Natural killer cell (primary cell): ENCODE measurements around the gene PET100. TPM values are rescaled to one million over a fixed set of nuclear protein-coding genes. Genes with fewer than 3 reads are reported as not detected.

Source experiments
- ATAC-seq, 3 donors: fragments of 150-1000 bp in 2 of 3; fragments of 200-7000 bp in 1 of 3; cut with Tn5 transposase; 1 replicate in 1 of 3; 2 replicates in 2 of 3; pipeline ENCODE4 v1.10.0; 2021; ENCODE audit warnings: mild to moderate bottlenecking in 2 of 3, moderate library complexity in 2 of 3
- DNase-seq, 2 donors: peaks; one replicate each; pipeline versions ENCODE4 v3.0.0 to v3.0.0-alpha.2; 2013 to 2021; ENCODE audit warnings: mixed read lengths in 1 of 2
- H3K27ac ChIP-seq: one replicate; pipeline ENCODE4 v1.5.1; 2013; ENCODE audit warnings: mild to moderate bottlenecking, low read length
- H3K27me3 ChIP-seq: one replicate; pipeline ENCODE4 v1.6.1; 2013; ENCODE audit warnings: low read length; ENCODE audit not compliant: control insufficient read depth, insufficient read depth
- H3K36me3 ChIP-seq: one replicate; pipeline ENCODE4 v1.6.1; 2013; ENCODE audit warnings: low read length; ENCODE audit not compliant: control insufficient read depth, insufficient read depth
- H3K4me1 ChIP-seq: one replicate; pipeline ENCODE4 v1.6.1; 2013; ENCODE audit warnings: low read length; ENCODE audit not compliant: control insufficient read depth, insufficient read depth
- H3K4me3 ChIP-seq: one replicate; pipeline ENCODE4 v1.5.1; 2013; ENCODE audit warnings: low read length
- H3K9me3 ChIP-seq: one replicate; pipeline ENCODE4 v1.6.1; 2013; ENCODE audit warnings: low read length; ENCODE audit not compliant: control insufficient read depth, insufficient read depth
- H3K27ac Mint-ChIP-seq, 2 donors: one replicate each; pipeline ENCODE4 v1.8.0; 2022; ENCODE audit warnings: mild to moderate bottlenecking in 2 of 2, mixed read lengths in 2 of 2, moderate library complexity in 1 of 2
- H3K27me3 Mint-ChIP-seq, 2 donors: one replicate each; pipeline ENCODE4 v1.8.0; 2022; ENCODE audit warnings: low read depth in 2 of 2, mixed read lengths in 2 of 2
- H3K36me3 Mint-ChIP-seq: one replicate; pipeline ENCODE4 v1.8.0; 2022; ENCODE audit warnings: mixed read lengths
- H3K4me1 Mint-ChIP-seq, 2 donors: one replicate each; pipeline ENCODE4 v1.8.0; 2022; ENCODE audit warnings: mixed read lengths in 2 of 2
- H3K4me3 Mint-ChIP-seq: one replicate; pipeline ENCODE4 v1.8.0; 2022; ENCODE audit warnings: mild to moderate bottlenecking, moderate library complexity, mixed read lengths
- H3K9me3 Mint-ChIP-seq, 2 donors: one replicate each; pipeline ENCODE4 v1.8.0; 2022; ENCODE audit warnings: mixed read lengths in 2 of 2
- WGBS: methylation state at CpG from one replicate; pipeline ENCODE4 v1.1.7; 2013; ENCODE audit warnings: missing lambda C conversion rate; ENCODE audit not compliant: insufficient coverage; 5-methylcytosine and 5-hydroxymethylcytosine counted together
- intact Hi-C: fragments of 100-400 bp; cut with micrococcal nuclease; formaldehyde crosslinking; loops from one replicate; pipeline ENCODE4 v1.14.2; 2022
- total RNA-seq, 4 donors: library from RNA; stranded (reverse); fragments of 120-200 nt in 1 of 4; gene quantifications; one replicate each; pipeline versions ENCODE4 v1.2.3 to v1.2.4, GENCODE V29; 2013 to 2022
- TF ChIP-seq, protein P1 (sequence below): fragments of 200-600 bp; IDR thresholded peaks from one replicate; pipeline ENCODE4 v1.8.0; 2022; ENCODE audit warnings: antibody characterized with exemption

PET100 gene
- total RNA-seq, 3 donors from 2014 or later (not counting 1 experiment from before 2014, with no cell fraction given): 92.0 to 139 (median 106) TPM

DNA sequence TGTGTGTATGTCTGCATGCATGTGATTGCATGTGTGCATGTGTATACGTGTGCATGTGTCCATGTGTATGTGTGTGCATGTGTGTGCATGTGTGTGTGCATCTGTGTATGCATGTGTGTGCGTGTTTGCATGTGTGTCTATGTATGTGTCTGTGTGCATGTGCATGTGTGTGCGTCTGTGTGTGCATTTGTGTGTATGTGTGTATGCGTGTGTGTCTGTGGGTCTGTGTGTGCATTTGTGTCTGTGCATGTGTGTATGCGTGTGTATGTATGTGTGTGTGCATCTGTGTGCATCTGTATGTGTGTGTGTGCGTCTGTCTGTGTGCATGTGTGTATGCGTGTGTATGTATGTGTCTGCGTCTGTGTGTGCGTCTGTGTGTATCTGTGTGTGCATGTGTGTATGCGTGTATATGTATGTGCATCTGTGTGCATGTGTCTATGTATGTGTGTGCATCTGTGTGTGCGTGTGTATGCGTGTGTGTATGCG is 10.3 kb downstream of the PET100 start:
- Mint-ChIP-seq H3K36me3 (no peaks in the 10 kb centered on the region), H3K27ac (no peak overlapping the region), H3K4me3 (no peak overlapping the region), H3K4me1 (peaks cover 14 to 41% of the 10 kb centered on the region in 2 donors), H3K9me3 (peaks cover 0 to 2% of the 10 kb centered on the region in 2 donors), H3K27me3 (no peaks in the 10 kb centered on the region)
- WGBS: 98% methylated on average over 13 of the region's 13 CpGs
- TF ChIP-seq, protein P1, sequence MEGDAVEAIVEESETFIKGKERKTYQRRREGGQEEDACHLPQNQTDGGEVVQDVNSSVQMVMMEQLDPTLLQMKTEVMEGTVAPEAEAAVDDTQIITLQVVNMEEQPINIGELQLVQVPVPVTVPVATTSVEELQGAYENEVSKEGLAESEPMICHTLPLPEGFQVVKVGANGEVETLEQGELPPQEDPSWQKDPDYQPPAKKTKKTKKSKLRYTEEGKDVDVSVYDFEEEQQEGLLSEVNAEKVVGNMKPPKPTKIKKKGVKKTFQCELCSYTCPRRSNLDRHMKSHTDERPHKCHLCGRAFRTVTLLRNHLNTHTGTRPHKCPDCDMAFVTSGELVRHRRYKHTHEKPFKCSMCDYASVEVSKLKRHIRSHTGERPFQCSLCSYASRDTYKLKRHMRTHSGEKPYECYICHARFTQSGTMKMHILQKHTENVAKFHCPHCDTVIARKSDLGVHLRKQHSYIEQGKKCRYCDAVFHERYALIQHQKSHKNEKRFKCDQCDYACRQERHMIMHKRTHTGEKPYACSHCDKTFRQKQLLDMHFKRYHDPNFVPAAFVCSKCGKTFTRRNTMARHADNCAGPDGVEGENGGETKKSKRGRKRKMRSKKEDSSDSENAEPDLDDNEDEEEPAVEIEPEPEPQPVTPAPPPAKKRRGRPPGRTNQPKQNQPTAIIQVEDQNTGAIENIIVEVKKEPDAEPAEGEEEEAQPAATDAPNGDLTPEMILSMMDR: no peak
- Histone ChIP-seq H3K4me1 (peaks cover 44% of the 10 kb centered on the region), H3K36me3 (peaks cover 16% of the 10 kb centered on the region), H3K27ac (no peak overlapping the region), H3K27me3 (no peaks in the 10 kb centered on the region), H3K9me3 (no peaks in the 10 kb centered on the region), H3K4me3 (no peak overlapping the region)
- intact Hi-C loops: loop anchor here (10.0 kb wide), 1 partner anchor 45 kb away; the partner anchor contains the start of gene TRAPPC5
- ATAC-seq (no peak), DNase-seq (no peak)

DNA sequence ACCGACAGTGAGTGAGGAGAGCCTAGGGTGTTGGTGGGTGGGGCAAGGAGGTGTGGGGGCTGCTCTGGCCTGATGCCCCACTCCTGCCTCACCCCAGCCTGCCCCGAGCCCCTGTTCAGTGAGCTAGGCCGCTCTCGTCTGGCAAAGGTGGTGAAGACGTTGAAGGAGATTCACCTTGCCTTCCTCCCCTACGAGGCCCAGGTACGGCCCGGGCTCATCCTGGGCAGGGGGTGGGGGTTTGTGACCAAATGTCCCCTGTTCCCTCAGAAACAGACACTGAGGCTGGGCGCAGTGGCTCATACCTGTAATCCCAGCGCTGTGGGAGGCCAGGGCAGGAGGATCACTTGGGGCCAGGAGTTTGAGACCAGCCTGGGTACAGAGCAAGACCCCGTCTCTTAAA is 11.2 kb downstream of the PET100 start:
- H3K27ac ChIP-seq: no peak overlapping the region
- TF ChIP-seq, protein P1: no peak
- H3K4me3 ChIP-seq: no peak overlapping the region
- Mint-ChIP-seq H3K36me3 (no peaks in the 10 kb centered on the region), H3K9me3 (peaks cover 0 to 2% of the 10 kb centered on the region in 2 donors), H3K27ac (no peak overlapping the region), H3K4me1 (peaks cover 14 to 38% of the 10 kb centered on the region in 2 donors), H3K4me3 (no peak overlapping the region), H3K27me3 (no peaks in the 10 kb centered on the region)
- H3K4me1 ChIP-seq: peaks cover 45% of the 10 kb centered on the region
- DNase-seq: no peak
- ATAC-seq: no peak
- peaks cover 16% of the 10 kb centered on the region for H3K36me3 ChIP-seq
- H3K9me3 ChIP-seq: no peaks in the 10 kb centered on the region
- intact Hi-C loops: no loop called here
- H3K27me3 ChIP-seq: no peaks in the 10 kb centered on the region
- 98% methylated on average over 11 of the region's 11 CpGs for whole genome bisulfite sequencing

DNA sequence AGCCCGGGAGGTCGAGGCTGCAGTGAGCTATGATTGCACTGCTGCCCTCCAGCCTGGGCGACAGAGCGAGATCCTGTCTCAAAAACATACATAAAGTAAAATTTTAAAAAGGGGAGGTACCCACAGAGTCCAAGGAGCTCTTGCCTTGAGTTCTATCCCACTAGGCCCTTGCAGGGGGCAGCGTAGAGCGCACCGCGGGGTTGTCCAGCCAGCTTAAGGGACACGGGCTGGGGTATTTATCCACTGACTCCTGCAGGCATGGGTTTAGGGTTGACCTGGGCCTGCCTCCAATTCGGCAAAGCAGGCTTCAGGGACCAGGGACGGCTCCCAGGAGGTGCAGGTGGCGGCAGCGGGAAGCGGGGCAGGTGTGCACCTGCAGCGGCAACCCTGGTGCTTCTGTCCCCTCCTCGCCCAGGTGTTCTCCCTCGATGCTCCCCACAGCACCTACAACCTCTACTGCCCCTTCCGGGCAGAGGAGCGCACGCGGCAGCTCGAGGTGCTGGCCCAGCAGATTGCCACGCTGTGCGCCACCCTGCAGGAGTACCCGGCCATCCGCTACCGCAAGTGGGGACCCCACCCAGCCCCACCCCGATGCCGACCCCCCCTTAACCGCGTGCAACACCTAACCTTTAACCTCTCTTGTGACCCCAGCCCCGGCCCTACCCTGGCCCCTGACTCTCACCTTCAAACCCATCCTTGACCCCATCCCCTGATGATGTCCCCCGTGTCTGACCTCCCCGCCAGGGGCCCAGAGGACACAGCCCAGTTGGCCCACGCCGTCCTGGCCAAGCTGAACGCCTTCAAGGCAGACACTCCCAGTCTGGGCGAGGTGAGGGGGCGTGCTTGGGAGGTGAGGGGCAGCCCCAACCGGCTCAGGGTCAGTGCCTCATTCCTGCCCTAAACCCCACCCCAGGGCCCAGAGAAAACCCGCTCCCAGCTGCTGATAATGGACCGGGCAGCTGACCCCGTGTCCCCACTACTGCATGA is 12.0 kb downstream of the PET100 start:
- intact Hi-C loops: no loop called here
- Mint-ChIP-seq H3K9me3 (peaks cover 0 to 2% of the 10 kb centered on the region in 2 donors), H3K27ac (no peak overlapping the region), H3K27me3 (no peaks in the 10 kb centered on the region), H3K36me3 (no peaks in the 10 kb centered on the region), H3K4me3 (no peak overlapping the region), H3K4me1 (peaks cover 14 to 38% of the 10 kb centered on the region in 2 donors)
- DNase-seq (no peak), ATAC-seq (no peak)
- Histone ChIP-seq H3K4me1 (peaks cover 37% of the 10 kb centered on the region), H3K9me3 (no peaks in the 10 kb centered on the region), H3K4me3 (no peak overlapping the region), H3K36me3 (peaks cover 20% of the 10 kb centered on the region), H3K27ac (no peak overlapping the region), H3K27me3 (no peaks in the 10 kb centered on the region)
- TF ChIP-seq, protein P1: no peak
- 95% methylated on average over 41 of the region's 43 CpGs for WGBS
